ENCODE measurements around the gene KCNH8.

Gene KCNH8

GRCh38 chr3:19272296-19272695 lies 124.0 kb downstream of the KCNH8 start:
- no peak overlapping the region for H2BK120ac ChIP-seq (ENCODE audit: low read depth, low read length)
- H3K4me2 ChIP-seq (ENCODE audit: low read length) = no peak overlapping the region
- no peaks in the 10 kb centered on the region for H3K79me1 ChIP-seq (ENCODE audit: low read length)
- no peak overlapping the region for H3K9ac ChIP-seq (ENCODE audit: low read length)
- no peaks in the 10 kb centered on the region for H3K4me1 ChIP-seq (ENCODE audit: control insufficient read depth, low read depth, low read length)
- no peak overlapping the region for H2AK5ac ChIP-seq (ENCODE audit: low read length)
- H3K23ac ChIP-seq (ENCODE audit: low read length) = no peak overlapping the region
- no peaks in the 10 kb centered on the region for H3K36me3 ChIP-seq (ENCODE audit: control insufficient read depth, insufficient read depth, low read length)
- no peak overlapping the region for H2BK5ac ChIP-seq (ENCODE audit: low read length)
- no peak overlapping the region for H3K56ac ChIP-seq (ENCODE audit: low read length)
- DNase-seq = no peak
- H4K8ac ChIP-seq (ENCODE audit: low read depth, low read length) = no peak overlapping the region
- H3K4me3 ChIP-seq (ENCODE audit: low read length) = no peak overlapping the region
- no CpG with 5 or more reads among the region's 3 CpGs for WGBS (ENCODE audit: extremely low coverage, insufficient coverage, low lambda C conversion rate)
- H3K27me3 ChIP-seq (ENCODE audit: insufficient read depth, low read length, poor library complexity) = no peaks in the 10 kb centered on the region
- H3K4ac ChIP-seq (ENCODE audit: low read depth, low read length) = no peak overlapping the region
- H3K18ac ChIP-seq (ENCODE audit: low read length) = no peak overlapping the region
- H3K79me2 ChIP-seq (ENCODE audit: control insufficient read depth, insufficient read depth, low read length) = no peaks in the 10 kb centered on the region
- H3K27ac ChIP-seq (ENCODE audit: low read depth, low read length) = no peak overlapping the region
- no peak overlapping the region for H4K5ac ChIP-seq (ENCODE audit: low read length)
- no peak overlapping the region for H2BK15ac ChIP-seq (replicated peaks; ENCODE audit: low read depth)

DNA sequence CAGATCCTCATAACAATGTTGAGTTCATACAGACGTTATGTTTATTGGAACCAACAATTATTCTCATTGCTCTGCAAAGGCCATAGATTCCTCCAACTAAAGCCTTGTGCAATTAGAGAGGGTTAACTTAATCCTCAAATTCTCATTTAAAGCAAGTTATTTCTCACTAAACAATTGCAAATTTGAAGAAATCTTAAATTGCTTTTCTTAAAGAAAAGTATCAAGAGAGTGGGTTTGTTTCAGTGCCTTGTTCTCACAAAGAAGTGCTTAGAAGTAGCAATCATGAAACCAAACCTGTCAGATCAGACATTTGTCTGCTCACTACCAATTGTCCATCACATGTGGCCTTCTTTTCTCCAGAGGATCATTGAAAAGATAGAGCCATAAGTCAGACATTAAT lies 124.8 kb downstream of the KCNH8 start:
- no peaks in the 10 kb centered on the region for H3K79me1 ChIP-seq (ENCODE audit: low read length)
- no peaks in the 10 kb centered on the region for H3K36me3 ChIP-seq (ENCODE audit: control insufficient read depth, insufficient read depth, low read length)
- no CpG with 5 or more reads among the region's 1 CpG for WGBS (ENCODE audit: extremely low coverage, insufficient coverage, low lambda C conversion rate)
- H4K5ac ChIP-seq (ENCODE audit: low read length) = no peak overlapping the region
- no peaks in the 10 kb centered on the region for H3K27me3 ChIP-seq (ENCODE audit: insufficient read depth, low read length, poor library complexity)
- no peak overlapping the region for H2BK5ac ChIP-seq (ENCODE audit: low read length)
- H3K4me1 ChIP-seq (ENCODE audit: control insufficient read depth, low read depth, low read length) = no peaks in the 10 kb centered on the region
- H3K56ac ChIP-seq (ENCODE audit: low read length) = no peak overlapping the region
- H3K9ac ChIP-seq (ENCODE audit: low read length) = no peak overlapping the region
- H2BK15ac ChIP-seq (replicated peaks; ENCODE audit: low read depth) = no peak overlapping the region
- H3K4me3 ChIP-seq (ENCODE audit: low read length) = no peak overlapping the region
- no peak overlapping the region for H2BK120ac ChIP-seq (ENCODE audit: low read depth, low read length)
- H3K4me2 ChIP-seq (ENCODE audit: low read length) = no peak overlapping the region
- no peak for DNase-seq
- no peak overlapping the region for H2AK5ac ChIP-seq (ENCODE audit: low read length)
- H3K27ac ChIP-seq (ENCODE audit: low read depth, low read length) = no peak overlapping the region
- no peak overlapping the region for H3K4ac ChIP-seq (ENCODE audit: low read depth, low read length)
- no peak overlapping the region for H3K23ac ChIP-seq (ENCODE audit: low read length)
- H3K18ac ChIP-seq (ENCODE audit: low read length) = no peak overlapping the region
- no peak overlapping the region for H4K8ac ChIP-seq (ENCODE audit: low read depth, low read length)
- H3K79me2 ChIP-seq (ENCODE audit: control insufficient read depth, insufficient read depth, low read length) = no peaks in the 10 kb centered on the region

GRCh38 chr3:19274576-19274975 lies 126.3 kb downstream of the KCNH8 start:
- Histone ChIP-seq H3K18ac (ENCODE audit: low read length) (no peak overlapping the region), H4K8ac (ENCODE audit: low read depth, low read length) (no peak overlapping the region), H3K36me3 (ENCODE audit: control insufficient read depth, insufficient read depth, low read length) (no peaks in the 10 kb centered on the region), H3K27me3 (ENCODE audit: insufficient read depth, low read length, poor library complexity) (no peaks in the 10 kb centered on the region), H3K79me2 (ENCODE audit: control insufficient read depth, insufficient read depth, low read length) (no peaks in the 10 kb centered on the region), H2AK5ac (ENCODE audit: low read length) (no peak overlapping the region), H3K4me3 (ENCODE audit: low read length) (no peak overlapping the region), H3K56ac (ENCODE audit: low read length) (no peak overlapping the region), H2BK5ac (ENCODE audit: low read length) (no peak overlapping the region), H3K79me1 (ENCODE audit: low read length) (no peaks in the 10 kb centered on the region), H4K5ac (ENCODE audit: low read length) (no peak overlapping the region), H2BK15ac (replicated peaks; ENCODE audit: low read depth) (no peak overlapping the region), H3K4me2 (ENCODE audit: low read length) (no peak overlapping the region), H3K4ac (ENCODE audit: low read depth, low read length) (no peak overlapping the region), H3K4me1 (ENCODE audit: control insufficient read depth, low read depth, low read length) (no peaks in the 10 kb centered on the region), H2BK120ac (ENCODE audit: low read depth, low read length) (no peak overlapping the region), H3K23ac (ENCODE audit: low read length) (no peak overlapping the region), H3K27ac (ENCODE audit: low read depth, low read length) (no peak overlapping the region), H3K9ac (ENCODE audit: low read length) (no peak overlapping the region)
- WGBS (ENCODE audit: extremely low coverage, insufficient coverage, low lambda C conversion rate) = no CpG with 5 or more reads among the region's 1 CpG
- DNase-seq = no peak

DNA sequence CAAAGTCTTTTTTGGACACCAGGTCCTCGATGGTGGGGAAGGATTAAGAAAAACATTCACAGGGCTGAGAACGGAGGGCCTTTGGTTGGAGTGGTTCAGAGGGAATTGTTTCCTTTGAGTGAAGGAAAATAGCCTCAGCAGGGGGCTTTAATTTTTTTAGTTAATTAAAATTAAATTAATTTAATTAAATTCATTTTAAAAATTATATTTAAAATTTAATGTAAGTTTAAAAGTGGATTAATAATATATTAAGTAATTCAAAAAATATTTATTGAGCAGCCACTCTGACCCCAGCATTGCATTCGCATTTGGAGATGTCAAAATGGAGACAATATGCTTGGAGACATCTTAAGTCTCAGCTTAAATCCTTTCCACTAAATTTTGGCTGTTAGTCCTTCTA lies 136.7 kb downstream of the KCNH8 start:
- H3K79me2 ChIP-seq (ENCODE audit: control insufficient read depth, insufficient read depth, low read length) = no peaks in the 10 kb centered on the region

GRCh38 chr3:19293295-19293694 lies 145.0 kb downstream of the KCNH8 start:
- Histone ChIP-seq H3K79me1 (ENCODE audit: low read length) (no peaks in the 10 kb centered on the region), H2BK15ac (replicated peaks; ENCODE audit: low read depth) (no peak overlapping the region), H3K4me2 (ENCODE audit: low read length) (no peak overlapping the region), H3K4me3 (ENCODE audit: low read length) (no peak overlapping the region), H4K8ac (ENCODE audit: low read depth, low read length) (no peak overlapping the region), H3K23ac (ENCODE audit: low read length) (no peak overlapping the region), H2BK120ac (ENCODE audit: low read depth, low read length) (no peak overlapping the region), H4K5ac (ENCODE audit: low read length) (no peak overlapping the region), H3K27ac (ENCODE audit: low read depth, low read length) (no peak overlapping the region), H3K56ac (ENCODE audit: low read length) (no peak overlapping the region), H2AK5ac (ENCODE audit: low read length) (no peak overlapping the region), H3K79me2 (ENCODE audit: control insufficient read depth, insufficient read depth, low read length) (no peaks in the 10 kb centered on the region), H3K18ac (ENCODE audit: low read length) (no peak overlapping the region), H3K4ac (ENCODE audit: low read depth, low read length) (no peak overlapping the region), H3K9ac (ENCODE audit: low read length) (no peak overlapping the region), H2BK5ac (ENCODE audit: low read length) (no peak overlapping the region), H3K27me3 (ENCODE audit: insufficient read depth, low read length, poor library complexity) (no peaks in the 10 kb centered on the region), H3K4me1 (ENCODE audit: control insufficient read depth, low read depth, low read length) (peaks cover 3% of the 10 kb centered on the region), H3K36me3 (ENCODE audit: control insufficient read depth, insufficient read depth, low read length) (no peaks in the 10 kb centered on the region)
- WGBS (ENCODE audit: extremely low coverage, insufficient coverage, low lambda C conversion rate) = no CpG with 5 or more reads among the region's 4 CpGs
- DNase-seq = peak; percentile 30

More for the DNA sequence above, 136.7 kb downstream of the KCNH8 start:
- no peak overlapping the region for H4K8ac ChIP-seq (ENCODE audit: low read depth, low read length)
- H4K5ac ChIP-seq (ENCODE audit: low read length) = no peak overlapping the region
- no peak overlapping the region for H3K9ac ChIP-seq (ENCODE audit: low read length)
- no peak overlapping the region for H3K56ac ChIP-seq (ENCODE audit: low read length)
- H3K4ac ChIP-seq (ENCODE audit: low read depth, low read length) = no peak overlapping the region
- H3K4me3 ChIP-seq (ENCODE audit: low read length) = no peak overlapping the region
- H3K23ac ChIP-seq (ENCODE audit: low read length) = no peak overlapping the region
- no peak overlapping the region for H2BK120ac ChIP-seq (ENCODE audit: low read depth, low read length)
- DNase-seq = no peak
- H2BK15ac ChIP-seq (replicated peaks; ENCODE audit: low read depth) = no peak overlapping the region
- no peak overlapping the region for H3K27ac ChIP-seq (ENCODE audit: low read depth, low read length)
- H3K27me3 ChIP-seq (ENCODE audit: insufficient read depth, low read length, poor library complexity) = no peaks in the 10 kb centered on the region
- H3K18ac ChIP-seq (ENCODE audit: low read length) = no peak overlapping the region
- no peaks in the 10 kb centered on the region for H3K36me3 ChIP-seq (ENCODE audit: control insufficient read depth, insufficient read depth, low read length)
- H3K79me1 ChIP-seq (ENCODE audit: low read length) = no peaks in the 10 kb centered on the region
- H2AK5ac ChIP-seq (ENCODE audit: low read length) = no peak overlapping the region
- H2BK5ac ChIP-seq (ENCODE audit: low read length) = no peak overlapping the region
- no CpG with 5 or more reads among the region's 3 CpGs for WGBS (ENCODE audit: extremely low coverage, insufficient coverage, low lambda C conversion rate)
- no peaks in the 10 kb centered on the region for H3K4me1 ChIP-seq (ENCODE audit: control insufficient read depth, low read depth, low read length)
- no peak overlapping the region for H3K4me2 ChIP-seq (ENCODE audit: low read length)

DNA sequence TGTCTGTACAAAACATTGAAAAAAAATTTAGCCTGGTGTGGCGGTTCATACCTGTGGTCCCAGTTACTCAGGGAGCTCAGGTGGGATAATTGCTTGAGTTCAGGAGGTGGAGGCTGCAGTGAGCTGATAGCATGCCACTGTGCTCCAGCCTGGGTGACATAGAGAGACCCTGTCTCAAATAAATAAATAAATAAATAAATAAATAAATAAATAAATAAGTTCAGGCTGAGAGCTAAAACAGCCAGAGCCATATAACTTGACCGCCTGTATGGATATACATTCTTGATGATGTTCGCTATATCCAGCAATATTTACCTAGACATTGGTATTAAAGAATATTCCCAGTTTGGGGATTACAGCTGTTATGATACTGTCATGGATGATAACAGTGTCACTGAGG lies 146.9 kb downstream of the KCNH8 start:
- H4K8ac ChIP-seq (ENCODE audit: low read depth, low read length) = no peak overlapping the region
- no peaks in the 10 kb centered on the region for H3K27me3 ChIP-seq (ENCODE audit: insufficient read depth, low read length, poor library complexity)
- H3K18ac ChIP-seq (ENCODE audit: low read length) = no peak overlapping the region
- H3K79me1 ChIP-seq (ENCODE audit: low read length) = no peaks in the 10 kb centered on the region
- no peaks in the 10 kb centered on the region for H3K36me3 ChIP-seq (ENCODE audit: control insufficient read depth, insufficient read depth, low read length)
- H2BK120ac ChIP-seq (ENCODE audit: low read depth, low read length) = no peak overlapping the region
- no peak overlapping the region for H3K4me2 ChIP-seq (ENCODE audit: low read length)
- H3K4me3 ChIP-seq (ENCODE audit: low read length) = no peak overlapping the region
- no peak overlapping the region for H3K27ac ChIP-seq (ENCODE audit: low read depth, low read length)
- no peak overlapping the region for H3K56ac ChIP-seq (ENCODE audit: low read length)
- no peak for DNase-seq
- H3K4ac ChIP-seq (ENCODE audit: low read depth, low read length) = no peak overlapping the region
- H2BK5ac ChIP-seq (ENCODE audit: low read length) = no peak overlapping the region
- H2AK5ac ChIP-seq (ENCODE audit: low read length) = no peak overlapping the region
- no peak overlapping the region for H3K23ac ChIP-seq (ENCODE audit: low read length)
- H4K5ac ChIP-seq (ENCODE audit: low read length) = no peak overlapping the region
- no CpG with 5 or more reads among the region's 3 CpGs for whole genome bisulfite sequencing (ENCODE audit: extremely low coverage, insufficient coverage, low lambda C conversion rate)
- H3K79me2 ChIP-seq (ENCODE audit: control insufficient read depth, insufficient read depth, low read length) = no peaks in the 10 kb centered on the region
- peaks cover 3% of the 10 kb centered on the region for H3K4me1 ChIP-seq (ENCODE audit: control insufficient read depth, low read depth, low read length)
- H3K9ac ChIP-seq (ENCODE audit: low read length) = no peak overlapping the region
- H2BK15ac ChIP-seq (replicated peaks; ENCODE audit: low read depth) = no peak overlapping the region
